Activated CD4-positive, CD25-positive, alpha-beta regulatory T cell treated with anti-CD3 and anti-CD28 coated beads, Interleukin-2, amount 50 U/mL, for 16 hours (primary cell): Measurements from ENCODE around the gene KCNIP1.

ENCODE experiments used
- DNase-seq: peaks from one replicate; pipeline ENCODE4 v3.0.0-alpha.2; 2020; ENCODE audit warnings: low read depth, low spot score

Gene KCNIP1

GRCh38 chr5:170709640-170710039, 205.8 kb downstream of the KCNIP1 start:
- DNase-seq: no peak

- no peak for DNase-seq
Measured at GRCh38 chr5:170711300-170711699, 207.5 kb downstream of the KCNIP1 start.

GRCh38 chr5:170715141-170715540, 211.3 kb downstream of the KCNIP1 start:
- no peak for DNase-seq

- DNase-seq: no peak
Measured at GRCh38 chr5:170716396-170716795, 212.6 kb downstream of the KCNIP1 start.

GRCh38 chr5:170719551-170719950, 215.7 kb downstream of the KCNIP1 start:
- no peak for DNase-seq

GRCh38 chr5:170720179-170720578, 216.4 kb downstream of the KCNIP1 start:
- DNase-seq: no peak

- no peak for DNase-seq
Measured at GRCh38 chr5:170720984-170721383, 217.2 kb downstream of the KCNIP1 start.

GRCh38 chr5:170721681-170722080, 217.9 kb downstream of the KCNIP1 start:
- no peak for DNase-seq

- no peak for DNase-seq
Measured at GRCh38 chr5:170722316-170722715, 218.5 kb downstream of the KCNIP1 start.

GRCh38 chr5:170731052-170731451, 227.2 kb downstream of the KCNIP1 start:
- no peak for DNase-seq

- no peak for DNase-seq
Measured at GRCh38 chr5:170732685-170733084, 228.9 kb downstream of the KCNIP1 start.

GRCh38 chr5:170736966-170737365, 233.1 kb downstream of the KCNIP1 start:
- DNase-seq: no peak

GRCh38 chr5:170737591-170737990, 233.8 kb downstream of the KCNIP1 start:
- no peak for DNase-seq

- no peak for DNase-seq
Measured at GRCh38 chr5:170738840-170739239, 235.0 kb downstream of the KCNIP1 start.

GRCh38 chr5:170739446-170739845, 235.6 kb downstream of the KCNIP1 start:
- no peak for DNase-seq

- no peak for DNase-seq
Measured at GRCh38 chr5:170740551-170741205, 236.9 kb downstream of the KCNIP1 start.

GRCh38 chr5:170741801-170742200, 238.0 kb downstream of the KCNIP1 start:
- no peak for DNase-seq

GRCh38 chr5:170743876-170744212, 240.0 kb downstream of the KCNIP1 start:
- no peak for DNase-seq

- DNase-seq: no peak
Measured at GRCh38 chr5:170745481-170746071, 241.8 kb downstream of the KCNIP1 start.

GRCh38 chr5:170746075-170746960, 242.5 kb downstream of the KCNIP1 start:
- no peak for DNase-seq

- no peak for DNase-seq
Measured at GRCh38 chr5:170746961-170747340, 243.1 kb downstream of the KCNIP1 start.

GRCh38 chr5:170747357-170747756, 243.5 kb downstream of the KCNIP1 start:
- no peak for DNase-seq

GRCh38 chr5:170747851-170748250, 244.0 kb downstream of the KCNIP1 start:
- DNase-seq: no peak
